NCI-H1436 treated with DMSO at 0.1 percent for 48 hours (cell line): ENCODE data around the gene CADM1.
A peak's percentile ranks its signal among the peaks of the same experiment; 100 is the strongest.

Experiments used
- DNase-seq: peaks from one replicate; lab custom pipeline; 2025; lab: John Stamatoyannopoulos, UW

CADM1 gene

DNA sequence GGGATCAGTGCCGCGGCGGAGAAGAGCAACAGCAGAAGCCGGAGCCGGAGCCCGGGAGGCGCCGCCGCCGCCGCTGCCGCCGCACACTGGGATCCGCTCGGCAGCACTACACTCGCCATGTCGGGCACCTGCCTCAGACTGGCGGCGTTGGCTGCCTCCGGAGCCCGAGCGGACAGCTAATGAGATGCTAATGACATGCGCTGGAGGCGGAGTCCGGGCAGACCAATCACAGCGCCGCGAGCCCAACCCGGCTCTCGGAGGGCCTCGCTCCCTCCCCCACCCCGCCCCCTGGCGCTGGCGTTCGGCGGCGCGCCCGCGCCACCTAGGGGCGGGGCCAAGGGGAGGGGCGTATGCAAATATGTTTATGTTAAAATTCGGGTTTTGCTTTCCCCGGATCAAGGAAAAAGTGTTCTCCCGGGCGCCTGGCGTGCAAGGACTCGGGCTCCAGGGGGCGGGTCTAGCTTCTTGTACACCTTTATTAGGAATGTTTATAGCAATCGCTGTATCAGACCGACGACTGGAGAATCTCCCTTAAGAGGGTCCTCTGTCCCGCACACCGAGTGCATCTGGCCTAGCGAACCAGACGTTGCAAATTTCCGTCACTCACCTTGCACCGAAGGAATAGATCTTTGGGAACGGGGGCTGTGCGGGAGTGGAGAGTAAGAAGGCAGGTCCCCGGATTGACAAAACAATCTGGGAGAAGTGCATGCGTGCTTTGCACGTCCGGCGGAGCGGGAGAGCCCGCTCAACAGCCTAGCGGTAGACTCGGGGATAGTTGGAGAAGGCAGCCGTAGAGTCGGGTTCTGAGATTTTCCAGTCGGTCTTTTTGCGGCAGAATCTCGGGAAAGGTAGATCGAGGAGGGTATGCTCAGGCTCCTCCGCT lies at the start of gene CADM1:
TSS of gene CADM1 (minus strand) at position 140 of the 883 bp plus-strand sequence.
- DNase-seq, result peak; percentile 95

DNA sequence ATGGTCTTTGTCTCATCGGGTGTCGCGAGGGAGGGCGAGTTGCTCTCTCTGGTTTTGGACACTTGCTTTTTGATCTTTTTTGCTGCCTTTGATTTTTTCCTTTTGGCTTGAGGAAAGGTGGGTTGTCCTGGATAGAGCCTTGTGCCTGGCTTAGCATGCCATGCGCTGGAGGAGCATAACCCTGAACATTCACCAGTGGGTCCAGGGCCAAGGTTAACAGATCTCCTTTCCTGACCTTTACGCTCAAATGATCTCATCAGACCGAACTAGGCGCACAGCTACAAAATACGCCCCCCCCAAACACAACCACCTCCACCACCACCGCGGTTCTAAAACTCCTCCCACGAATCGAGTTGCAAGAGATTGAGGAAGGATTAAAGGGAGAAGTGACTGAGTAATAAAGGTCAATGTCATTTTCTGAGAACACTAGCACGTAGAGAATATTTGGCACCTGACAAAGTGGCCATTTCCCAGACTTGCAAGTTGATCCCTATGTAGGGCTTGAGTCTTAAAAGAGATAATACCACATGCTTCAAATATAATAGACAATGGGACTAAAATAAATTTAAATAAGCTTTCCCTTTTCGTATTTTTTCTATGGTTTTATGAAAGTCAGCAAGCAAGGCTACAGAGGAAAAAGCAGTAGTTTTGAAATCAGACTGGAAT lies 48.7 kb upstream of the CADM1 start:
- DNase-seq, result no peak

DNA sequence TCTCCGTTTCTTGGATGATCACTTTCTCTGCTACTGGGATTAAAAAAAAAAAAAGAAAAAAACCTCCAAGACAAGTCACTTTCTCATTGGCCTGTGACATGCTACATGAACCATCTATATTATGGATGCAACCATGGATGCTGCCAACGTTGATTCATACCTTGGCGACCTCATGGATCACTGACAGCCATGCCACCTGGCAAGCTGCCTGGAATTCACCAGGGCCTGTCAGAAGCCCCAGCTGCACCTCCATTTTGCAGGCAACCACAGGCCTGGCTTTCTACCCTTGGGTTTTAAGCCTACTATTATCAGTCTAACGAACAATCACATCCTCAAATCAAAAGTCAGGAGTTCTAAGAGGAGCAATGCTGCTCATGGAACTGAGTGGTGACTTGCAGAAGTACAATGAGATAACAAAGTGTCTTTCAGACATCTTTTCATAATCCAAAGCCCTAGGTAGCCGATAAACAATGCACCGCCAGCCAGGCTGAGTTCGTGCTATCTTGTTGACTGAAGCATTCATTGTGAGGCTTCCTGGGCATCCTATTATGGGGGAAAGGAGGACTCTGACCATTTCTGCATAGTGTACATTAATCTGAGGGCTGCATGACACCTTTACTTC lies 48.0 kb upstream of the CADM1 start:
- DNase-seq, result no peak

GRCh38 chr11:115550291-115551059 lies 46.3 kb upstream of the CADM1 start:
- DNase-seq, result no peak

DNA sequence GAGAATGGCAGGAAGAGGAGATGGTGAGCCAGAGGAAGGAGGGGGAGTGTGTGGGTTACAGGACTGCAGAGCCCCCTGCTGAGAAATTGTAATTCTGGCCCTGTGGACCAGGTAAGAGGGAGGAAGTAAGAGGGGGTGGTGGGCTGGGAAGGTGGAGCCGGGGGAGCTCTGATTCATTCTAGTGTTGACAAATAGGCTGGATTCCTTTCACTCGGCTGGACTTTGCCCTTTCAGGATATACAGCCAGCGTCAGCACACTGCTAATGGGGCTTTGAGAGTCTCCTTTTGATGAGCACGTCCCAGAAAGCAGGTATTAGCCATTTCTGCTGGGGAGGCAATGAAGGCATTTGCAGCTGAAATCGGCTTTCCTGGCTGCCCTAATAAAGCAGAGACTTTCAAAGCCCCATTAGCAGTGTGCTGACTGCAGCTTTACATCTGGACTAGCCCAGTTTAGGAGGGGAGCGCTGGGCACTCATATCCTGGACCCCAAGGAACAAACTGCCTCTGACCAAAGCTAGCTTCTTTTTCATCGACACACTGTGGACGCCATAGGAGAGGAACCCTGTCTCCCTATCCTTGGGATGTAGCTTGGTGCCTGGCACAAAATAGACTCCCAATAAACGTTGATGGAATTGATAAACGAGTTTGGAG lies 44.8 kb upstream of the CADM1 start:
- peak; percentile 23 for DNase-seq

DNA sequence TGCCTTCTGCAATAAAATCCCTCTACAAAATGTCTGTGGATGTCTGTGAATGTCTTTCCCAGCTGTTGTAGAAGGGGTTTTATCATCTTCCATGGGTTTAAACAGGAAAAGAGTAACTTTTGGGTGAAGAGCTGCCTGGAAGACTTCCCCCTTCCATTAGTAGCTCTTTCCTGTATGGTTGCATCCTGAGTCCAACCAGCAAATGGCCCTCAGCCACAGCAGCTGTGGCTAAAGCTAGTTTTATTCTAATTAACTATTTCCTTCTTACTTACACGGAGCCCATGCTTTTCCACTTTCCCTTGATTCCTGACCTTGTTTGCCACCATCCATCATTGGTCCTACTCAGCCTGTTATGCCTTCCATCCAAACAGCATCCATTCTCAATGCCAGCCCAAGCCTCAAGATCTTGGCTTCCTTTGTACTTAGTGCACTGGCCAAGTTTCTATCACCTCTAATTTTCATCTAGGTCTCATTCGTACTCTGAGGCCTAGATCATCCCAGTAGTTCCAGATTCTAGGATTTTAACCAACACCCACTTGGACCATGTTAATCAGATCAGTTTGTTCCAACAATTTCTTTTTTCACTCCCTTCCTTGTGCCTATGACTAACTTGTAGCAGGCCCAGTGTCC lies 41.5 kb upstream of the CADM1 start:
- DNase-seq, result no peak

- DNase-seq, result no peak
These were observed 40.3 kb upstream of the CADM1 start for GRCh38 chr11:115544422-115544948.

GRCh38 chr11:115541518-115541917 lies 37.3 kb upstream of the CADM1 start:
- DNase-seq, result no peak

- DNase-seq, result no peak
These were observed 35.6 kb upstream of the CADM1 start for GRCh38 chr11:115539844-115540243.

GRCh38 chr11:115535781-115536180 lies 31.6 kb upstream of the CADM1 start:
- DNase-seq, result no peak

- DNase-seq, result no peak
These were observed 26.5 kb upstream of the CADM1 start for GRCh38 chr11:115530752-115531151.

- no peak for DNase-seq
These were observed 24.0 kb upstream of the CADM1 start for GRCh38 chr11:115528225-115528624.

GRCh38 chr11:115527534-115528125 lies 23.4 kb upstream of the CADM1 start:
- DNase-seq, result no peak

- DNase-seq, result no peak
These were observed 21.4 kb upstream of the CADM1 start for GRCh38 chr11:115525531-115526006.

GRCh38 chr11:115524572-115524971 lies 20.4 kb upstream of the CADM1 start:
- DNase-seq, result no peak

GRCh38 chr11:115523727-115524399 lies 19.6 kb upstream of the CADM1 start:
- DNase-seq, result no peak

- no peak for DNase-seq
These were observed 18.1 kb upstream of the CADM1 start for GRCh38 chr11:115522302-115522701.

GRCh38 chr11:115521825-115522224 lies 17.6 kb upstream of the CADM1 start:
- no peak for DNase-seq

DNA sequence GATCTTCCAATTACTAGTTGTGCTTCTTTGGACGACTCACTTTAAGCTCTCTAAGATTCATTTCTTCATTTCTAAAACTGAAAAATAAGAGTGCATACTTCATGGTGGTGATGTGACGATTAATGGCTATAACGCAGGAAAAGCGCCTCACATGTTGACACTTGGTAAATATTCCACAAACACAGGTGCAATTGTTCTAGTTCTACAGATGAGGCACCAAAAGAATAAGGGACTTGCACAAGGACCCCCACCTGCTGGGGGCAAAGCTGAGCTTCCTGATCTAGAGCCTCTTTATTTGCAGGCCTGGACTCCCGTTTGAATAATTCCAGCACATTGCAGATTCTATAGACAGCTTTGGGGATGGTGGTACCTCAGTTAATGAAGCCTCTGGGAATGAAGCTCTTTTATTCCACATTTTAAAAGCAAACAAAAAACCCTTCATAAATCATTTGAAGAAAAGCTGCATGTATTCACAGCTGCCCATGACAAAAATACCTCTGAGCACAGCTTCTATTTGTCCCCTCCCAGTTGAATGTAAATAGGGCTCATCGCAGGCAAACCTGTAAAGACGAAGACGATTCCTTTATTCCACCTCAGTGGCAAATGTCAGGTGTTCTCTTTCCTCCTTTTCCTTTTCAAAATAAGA lies 14.9 kb upstream of the CADM1 start:
- no peak for DNase-seq
